HL-60 (cell line): ENCODE results near the gene TOGARAM2.

Source experiments
- DNase-seq, 2 experiments: peaks; one replicate each; pipeline ENCODE4 v3.0.0-alpha.2; 2010 to 2020; ENCODE audit warnings: low read depth in 1 of 2, low spot score in 1 of 2
- H3K27ac ChIP-seq: fragments of 250-450 bp; sonication (Bioruptor Pico); replicated peaks from 2 replicates; pipeline ENCODE4 v1.5.1; 2020; ENCODE audit warnings: mild to moderate bottlenecking, moderate library complexity
- H3K27me3 ChIP-seq: fragments of 250-450 bp; sonication (Bioruptor Pico); 2 replicates; pipeline ENCODE4 v1.5.1; 2021; ENCODE audit warnings: mild to moderate bottlenecking, moderate library complexity; ENCODE audit not compliant: insufficient read depth, poor library complexity, severe bottlenecking
- H3K4me3 ChIP-seq: replicated peaks from 2 replicates; pipeline ENCODE4 v1.5.1; 2011; ENCODE audit warnings: mild to moderate bottlenecking, control low read depth, low read length; ENCODE audit not compliant: insufficient read depth
- GABPA ChIP-seq: IDR thresholded peaks from 2 replicates; pipeline ENCODE4 v1.6.1; 2012; ENCODE audit warnings: low read depth
- POLR2AphosphoS5 ChIP-seq: IDR thresholded peaks from 2 replicates; pipeline ENCODE4 v1.6.1; 2012; ENCODE audit warnings: low read depth
- SPI1 ChIP-seq: IDR thresholded peaks from 2 replicates; pipeline ENCODE4 v1.6.1; 2012; ENCODE audit warnings: low read depth, mild to moderate bottlenecking, borderline replicate concordance
- TF ChIP-seq, protein P1 (sequence below): IDR thresholded peaks from 2 replicates; pipeline ENCODE4 v1.6.1; 2012; ENCODE audit warnings: low read depth; ENCODE audit not compliant: insufficient replicate concordance
- TF ChIP-seq, protein P2 (sequence below): IDR thresholded peaks from one replicate; pipeline ENCODE4 v1.5.1; 2011; ENCODE audit warnings: low read length, control low read depth, inconsistent platforms; ENCODE audit not compliant: insufficient read depth

TOGARAM2 gene

DNA sequence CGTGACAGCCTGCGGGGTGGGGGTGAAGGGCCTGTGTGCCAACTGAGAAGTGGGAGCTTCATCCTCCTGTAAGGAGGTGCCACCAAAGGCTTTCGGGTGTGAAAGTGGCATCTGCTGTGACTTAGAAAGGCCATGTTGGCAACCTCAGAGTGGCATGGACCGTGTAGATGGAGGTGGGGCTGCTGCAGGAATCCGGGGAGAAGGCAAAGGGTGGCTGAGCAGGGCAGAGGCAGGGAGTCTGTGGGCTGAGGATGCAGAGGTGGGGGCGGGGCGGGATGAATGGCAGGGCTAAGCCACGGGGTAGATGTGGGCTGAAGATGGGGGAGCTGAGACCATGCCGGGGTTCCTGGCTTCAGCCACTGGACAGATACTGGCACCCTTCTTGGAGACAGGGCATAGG lies 28.2 kb downstream of the TOGARAM2 start:
- no peak for DNase-seq
- Histone ChIP-seq H3K27ac (no peak overlapping the region), H3K27me3 (no peaks in the 10 kb centered on the region), H3K4me3 (no peak overlapping the region)
- TF ChIP-seq SPI1 (no peak), GABPA (no peak), POLR2AphosphoS5 (no peak)
- TF ChIP-seq, protein P1, sequence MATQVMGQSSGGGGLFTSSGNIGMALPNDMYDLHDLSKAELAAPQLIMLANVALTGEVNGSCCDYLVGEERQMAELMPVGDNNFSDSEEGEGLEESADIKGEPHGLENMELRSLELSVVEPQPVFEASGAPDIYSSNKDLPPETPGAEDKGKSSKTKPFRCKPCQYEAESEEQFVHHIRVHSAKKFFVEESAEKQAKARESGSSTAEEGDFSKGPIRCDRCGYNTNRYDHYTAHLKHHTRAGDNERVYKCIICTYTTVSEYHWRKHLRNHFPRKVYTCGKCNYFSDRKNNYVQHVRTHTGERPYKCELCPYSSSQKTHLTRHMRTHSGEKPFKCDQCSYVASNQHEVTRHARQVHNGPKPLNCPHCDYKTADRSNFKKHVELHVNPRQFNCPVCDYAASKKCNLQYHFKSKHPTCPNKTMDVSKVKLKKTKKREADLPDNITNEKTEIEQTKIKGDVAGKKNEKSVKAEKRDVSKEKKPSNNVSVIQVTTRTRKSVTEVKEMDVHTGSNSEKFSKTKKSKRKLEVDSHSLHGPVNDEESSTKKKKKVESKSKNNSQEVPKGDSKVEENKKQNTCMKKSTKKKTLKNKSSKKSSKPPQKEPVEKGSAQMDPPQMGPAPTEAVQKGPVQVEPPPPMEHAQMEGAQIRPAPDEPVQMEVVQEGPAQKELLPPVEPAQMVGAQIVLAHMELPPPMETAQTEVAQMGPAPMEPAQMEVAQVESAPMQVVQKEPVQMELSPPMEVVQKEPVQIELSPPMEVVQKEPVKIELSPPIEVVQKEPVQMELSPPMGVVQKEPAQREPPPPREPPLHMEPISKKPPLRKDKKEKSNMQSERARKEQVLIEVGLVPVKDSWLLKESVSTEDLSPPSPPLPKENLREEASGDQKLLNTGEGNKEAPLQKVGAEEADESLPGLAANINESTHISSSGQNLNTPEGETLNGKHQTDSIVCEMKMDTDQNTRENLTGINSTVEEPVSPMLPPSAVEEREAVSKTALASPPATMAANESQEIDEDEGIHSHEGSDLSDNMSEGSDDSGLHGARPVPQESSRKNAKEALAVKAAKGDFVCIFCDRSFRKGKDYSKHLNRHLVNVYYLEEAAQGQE, result no peak
- TF ChIP-seq, protein P2, sequence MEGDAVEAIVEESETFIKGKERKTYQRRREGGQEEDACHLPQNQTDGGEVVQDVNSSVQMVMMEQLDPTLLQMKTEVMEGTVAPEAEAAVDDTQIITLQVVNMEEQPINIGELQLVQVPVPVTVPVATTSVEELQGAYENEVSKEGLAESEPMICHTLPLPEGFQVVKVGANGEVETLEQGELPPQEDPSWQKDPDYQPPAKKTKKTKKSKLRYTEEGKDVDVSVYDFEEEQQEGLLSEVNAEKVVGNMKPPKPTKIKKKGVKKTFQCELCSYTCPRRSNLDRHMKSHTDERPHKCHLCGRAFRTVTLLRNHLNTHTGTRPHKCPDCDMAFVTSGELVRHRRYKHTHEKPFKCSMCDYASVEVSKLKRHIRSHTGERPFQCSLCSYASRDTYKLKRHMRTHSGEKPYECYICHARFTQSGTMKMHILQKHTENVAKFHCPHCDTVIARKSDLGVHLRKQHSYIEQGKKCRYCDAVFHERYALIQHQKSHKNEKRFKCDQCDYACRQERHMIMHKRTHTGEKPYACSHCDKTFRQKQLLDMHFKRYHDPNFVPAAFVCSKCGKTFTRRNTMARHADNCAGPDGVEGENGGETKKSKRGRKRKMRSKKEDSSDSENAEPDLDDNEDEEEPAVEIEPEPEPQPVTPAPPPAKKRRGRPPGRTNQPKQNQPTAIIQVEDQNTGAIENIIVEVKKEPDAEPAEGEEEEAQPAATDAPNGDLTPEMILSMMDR, result no peak

DNA sequence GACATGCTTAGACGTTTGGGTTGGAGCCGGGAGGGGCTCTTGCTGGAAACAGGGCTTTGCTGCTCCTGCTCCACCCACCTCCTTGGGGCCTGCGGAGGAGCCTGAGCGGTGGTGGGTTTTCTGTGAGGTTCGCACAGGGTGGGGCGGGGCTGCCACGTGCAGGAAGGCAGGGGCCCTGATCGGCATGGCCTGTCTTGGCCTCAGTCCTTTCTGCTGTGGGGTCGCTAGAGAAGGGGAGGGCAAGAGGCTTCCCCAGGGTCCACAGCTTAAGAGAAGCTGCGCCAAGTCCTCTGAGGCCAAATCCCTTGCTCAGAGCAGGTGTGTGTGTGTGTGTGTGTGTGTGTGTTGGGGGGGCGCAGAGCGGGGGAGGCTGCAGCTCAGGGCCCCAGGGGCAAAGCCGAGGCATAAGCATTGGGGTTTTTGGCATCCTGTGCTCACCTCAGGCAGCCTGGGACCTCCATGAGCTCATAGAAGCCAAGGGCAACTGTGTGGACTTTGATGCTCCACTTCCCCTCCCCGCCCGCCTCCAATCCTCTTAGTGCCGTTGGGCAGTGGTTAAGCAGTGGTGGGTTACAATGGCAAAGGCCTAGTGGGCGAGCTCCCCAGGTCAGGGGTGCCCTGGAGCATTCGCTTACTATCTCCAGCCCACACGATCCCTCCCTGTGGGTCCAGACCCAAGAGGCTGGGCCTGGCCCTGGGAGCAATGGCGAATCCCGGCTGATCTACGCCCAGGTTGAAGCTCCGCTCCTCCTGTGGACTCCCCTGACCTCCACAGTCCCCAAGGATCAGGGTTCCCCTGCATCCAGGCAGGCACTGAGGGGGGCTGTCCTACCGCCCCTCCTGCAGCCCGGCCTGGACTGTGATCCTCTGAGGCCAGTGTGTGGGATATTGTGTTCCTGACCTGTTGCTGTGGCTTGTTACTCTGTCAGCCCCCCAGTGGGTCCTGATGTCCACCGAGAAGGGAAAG lies 28.9 kb downstream of the TOGARAM2 start:
- no peak for DNase-seq
- H3K27ac ChIP-seq, result no peak overlapping the region
- no peaks in the 10 kb centered on the region for H3K27me3 ChIP-seq
- H3K4me3 ChIP-seq, result no peak overlapping the region
- TF ChIP-seq, protein P1, result no peak
- no peak for TF ChIP-seq GABPA
- TF ChIP-seq SPI1, result no peak
- TF ChIP-seq POLR2AphosphoS5, result no peak
- TF ChIP-seq, protein P2, result no peak

DNA sequence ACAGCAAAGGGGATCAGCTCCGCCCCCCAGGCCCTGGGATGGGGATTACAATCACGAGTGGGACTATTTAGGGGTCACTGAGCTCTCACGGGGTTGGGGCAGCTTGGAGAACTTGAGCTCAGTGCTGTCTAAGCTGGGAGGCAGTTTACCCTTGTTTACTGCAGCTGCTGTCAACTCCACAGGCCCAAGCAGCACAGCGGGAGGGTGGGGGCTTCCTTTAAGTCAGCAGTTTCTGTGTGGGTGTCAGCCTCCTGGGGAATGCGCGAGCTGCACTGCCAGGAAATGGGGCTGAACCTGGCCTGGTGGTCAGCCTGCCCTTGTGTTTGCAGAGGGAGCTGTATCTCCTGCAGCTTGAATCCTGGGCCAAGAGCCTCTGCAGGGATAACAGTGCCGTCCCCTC lies 29.8 kb downstream of the TOGARAM2 start:
- H3K27me3 ChIP-seq, result no peaks in the 10 kb centered on the region
- H3K4me3 ChIP-seq, result no peak overlapping the region
- H3K27ac ChIP-seq, result no peak overlapping the region
- DNase-seq, result no peak
- no peak for TF ChIP-seq GABPA
- no peak for TF ChIP-seq POLR2AphosphoS5
- TF ChIP-seq SPI1, result no peak
- TF ChIP-seq, protein P2, result no peak
- TF ChIP-seq, protein P1, result no peak
